Heart left ventricle (tissue), 16 donors: Measurements from ENCODE around the gene ROCK2. TPM values are rescaled to one million over a fixed set of nuclear protein-coding genes. Genes with fewer than 3 reads are reported as not detected.

ENCODE experiments used
- ATAC-seq, 4 donors: fragments of 200-7000 bp; cut with Tn5 transposase; one replicate each; pipeline ENCODE4 v1.9.1; 2020 to 2022; ENCODE audit warnings: moderate library complexity in 4 of 4, mild to moderate bottlenecking in 3 of 4, moderate number of reproducible peaks in 1 of 4
- DNase-seq, 5 donors: peaks; one replicate each; pipeline ENCODE4 v3.0.0-alpha.2; 2020
- H3K27ac ChIP-seq, 12 donors: fragments of 200-600 bp; sonication (generic) in 4 of 12; one replicate each; pipeline versions ENCODE4 v1.5.0 to v1.8.0; 2016 to 2022; ENCODE audit warnings: mild to moderate bottlenecking in 2 of 12
- H3K27me3 ChIP-seq, 9 donors: fragments of 200-600 bp; sonication (generic) in 2 of 9; one replicate each; pipeline versions ENCODE4 v1.5.1 to v1.8.0; 2016 to 2022; ENCODE audit warnings: mild to moderate bottlenecking in 3 of 9
- H3K36me3 ChIP-seq, 9 donors: fragments of 200-600 bp; sonication (generic) in 2 of 9; one replicate each; pipeline versions ENCODE4 v1.5.0 to v1.8.0; 2018 to 2022; ENCODE audit warnings: mild to moderate bottlenecking in 2 of 9
- H3K4me1 ChIP-seq, 12 donors: fragments of 200-600 bp; sonication (generic) in 4 of 12; one replicate each; pipeline versions ENCODE4 v1.5.0 to v1.8.0; 2016 to 2022; ENCODE audit warnings: mild to moderate bottlenecking in 3 of 12
- H3K4me3 ChIP-seq, 12 donors: fragments of 200-600 bp; sonication (generic) in 4 of 12; one replicate each; pipeline versions ENCODE4 v1.5.0 to v1.8.0; 2017 to 2022; ENCODE audit warnings: mild to moderate bottlenecking in 9 of 12, moderate library complexity in 4 of 12
- H3K9me3 ChIP-seq, 12 donors: fragments of 200-600 bp; sonication (generic) in 4 of 12; one replicate each; pipeline versions ENCODE4 v1.5.0 to v1.8.0; 2016 to 2022; ENCODE audit warnings: mild to moderate bottlenecking in 1 of 12
- POLR2A ChIP-seq, 2 donors: fragments of 450-650 bp; IDR thresholded peaks; one replicate each; pipeline ENCODE4 v1.6.1; 2017; ENCODE audit warnings: antibody characterized with exemption in 2 of 2, mild to moderate bottlenecking in 2 of 2, moderate library complexity in 2 of 2
- WGBS, 4 donors: extraction: QIAGEN DNeasy Blood & Tissue Kit in 2 of 4; methylation state at CpG; one replicate each; pipeline versions ENCODE4 v1.1.5 to v1.1.7; 2013 to 2018; 5-methylcytosine and 5-hydroxymethylcytosine counted together
- intact Hi-C, 10 donors: fragments of 100-400 bp; cut with DNase I; formaldehyde crosslinking; loops; one replicate each; pipeline versions ENCODE4 v1.11.1 to v1.14.2; 2022
- polyA plus RNA-seq, 2 donors: library from polyadenylated mRNA; stranded (reverse); fragments of 200-250 nt; gene quantifications; one replicate each; pipeline ENCODE4 v1.2.3, GENCODE V29; 2013
- total RNA-seq, 9 donors: library from RNA; depleted of rRNA in 2 of 9; stranded (reverse); fragments of >200 nt in 2 of 9; fragmentation: NEBNext Ultra II Directional in 3 of 9; extraction: Animal tissue kit (Norgen Biotek cat#: 25700) in 3 of 9; gene quantifications; one replicate each; pipeline versions ENCODE4 v1.1.0 to v1.2.4, GENCODE V29; 2016 to 2023
- TF ChIP-seq, protein P1 (sequence below), 12 donors: fragments of 200-600 bp; sonication (generic) in 4 of 12; IDR thresholded peaks; one replicate each; pipeline versions ENCODE4 v1.5.0 to v1.8.0; 2018 to 2022; ENCODE audit warnings: antibody characterized with exemption in 12 of 12, mild to moderate bottlenecking in 5 of 12
- donor health status: ischemic (EF 13 %, LVEDD 7.1; RV severe dilation, severe dysfunction).
- donor health status: healthy with polysubstance abuse.
- donor health status: DM: no; HTN: yes; CAD: no.
- donor health status: DM: no; HTN: no; CAD: no.
- donor health status: ischemic (EF 25% LVEDD 6.9; RV normal size, moderate dysfunction).
- donor health status: ischemic (EF 25% LVEDD 5.7; RV mildly dilated, moderate dysfunction).
- donor health status: healthy.
- donor health status: DM: yes; HTN: yes; CAD: no.
- donor health status: ischemic (EF 35%, LVEDD 5.7; RV mildly dilated, moderate dysfunction).
- donor health status: nonischemic (EF 11% LVEDD 7.7; RV severe dilation, severe dysfunction).
- donor health status: DM: yes; HTN: yes; CAD: no.
- donor health status: PGD.
- donor health status: ischemic (EF 29% LVEDD 5.4; RV normal size, mild dysfunction).
- donor health status: nonischemic (EF 23%, LVEDD 6.1; RV moderate dilation, normal function).

Gene ROCK2
- total and polyA plus RNA-seq, 11 donors, result 6.1 to 44.3 (median 38.0) TPM

DNA sequence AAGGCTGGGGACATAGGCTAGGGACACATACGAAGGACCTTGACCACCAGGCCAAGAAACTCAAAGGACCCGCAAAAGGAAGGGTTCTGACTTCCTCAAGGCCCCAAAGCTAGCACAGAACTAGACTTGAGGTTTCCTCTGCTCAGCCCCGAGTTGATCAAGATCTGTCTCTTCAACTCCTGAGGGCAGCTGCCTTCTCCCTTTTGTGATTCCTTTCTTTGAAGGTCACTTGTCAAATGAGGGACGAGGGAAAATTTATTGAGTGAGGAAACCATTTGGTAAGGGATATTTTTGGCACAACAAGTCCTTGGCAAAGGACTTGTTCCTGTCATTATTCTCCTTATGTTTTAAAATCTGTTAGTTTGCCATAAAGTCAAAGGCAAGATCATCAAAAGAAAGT, 12.3 kb upstream of the ROCK2 start:
- Histone ChIP-seq H3K27me3 (no peaks in the 10 kb centered on the region), H3K4me1 (peaks cover 0 to 13% (median 8%) of the 10 kb centered on the region in 12 donors), H3K36me3 (no peaks in the 10 kb centered on the region), H3K27ac (no peak overlapping the region), H3K9me3 (no peaks in the 10 kb centered on the region), H3K4me3 (no peak overlapping the region)
- ATAC-seq (no peak), DNase-seq (no peak)
- WGBS, 4 donors, result 44 to 52% (median 50%) methylated on average over 4 of the region's 4 CpGs
- TF ChIP-seq, protein P1, sequence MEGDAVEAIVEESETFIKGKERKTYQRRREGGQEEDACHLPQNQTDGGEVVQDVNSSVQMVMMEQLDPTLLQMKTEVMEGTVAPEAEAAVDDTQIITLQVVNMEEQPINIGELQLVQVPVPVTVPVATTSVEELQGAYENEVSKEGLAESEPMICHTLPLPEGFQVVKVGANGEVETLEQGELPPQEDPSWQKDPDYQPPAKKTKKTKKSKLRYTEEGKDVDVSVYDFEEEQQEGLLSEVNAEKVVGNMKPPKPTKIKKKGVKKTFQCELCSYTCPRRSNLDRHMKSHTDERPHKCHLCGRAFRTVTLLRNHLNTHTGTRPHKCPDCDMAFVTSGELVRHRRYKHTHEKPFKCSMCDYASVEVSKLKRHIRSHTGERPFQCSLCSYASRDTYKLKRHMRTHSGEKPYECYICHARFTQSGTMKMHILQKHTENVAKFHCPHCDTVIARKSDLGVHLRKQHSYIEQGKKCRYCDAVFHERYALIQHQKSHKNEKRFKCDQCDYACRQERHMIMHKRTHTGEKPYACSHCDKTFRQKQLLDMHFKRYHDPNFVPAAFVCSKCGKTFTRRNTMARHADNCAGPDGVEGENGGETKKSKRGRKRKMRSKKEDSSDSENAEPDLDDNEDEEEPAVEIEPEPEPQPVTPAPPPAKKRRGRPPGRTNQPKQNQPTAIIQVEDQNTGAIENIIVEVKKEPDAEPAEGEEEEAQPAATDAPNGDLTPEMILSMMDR (IDR thresholded peaks at IDR 0.05), result no peak
- TF ChIP-seq POLR2A (IDR thresholded peaks at IDR 0.05), result no peak
- intact Hi-C loops, result no loop called here

DNA sequence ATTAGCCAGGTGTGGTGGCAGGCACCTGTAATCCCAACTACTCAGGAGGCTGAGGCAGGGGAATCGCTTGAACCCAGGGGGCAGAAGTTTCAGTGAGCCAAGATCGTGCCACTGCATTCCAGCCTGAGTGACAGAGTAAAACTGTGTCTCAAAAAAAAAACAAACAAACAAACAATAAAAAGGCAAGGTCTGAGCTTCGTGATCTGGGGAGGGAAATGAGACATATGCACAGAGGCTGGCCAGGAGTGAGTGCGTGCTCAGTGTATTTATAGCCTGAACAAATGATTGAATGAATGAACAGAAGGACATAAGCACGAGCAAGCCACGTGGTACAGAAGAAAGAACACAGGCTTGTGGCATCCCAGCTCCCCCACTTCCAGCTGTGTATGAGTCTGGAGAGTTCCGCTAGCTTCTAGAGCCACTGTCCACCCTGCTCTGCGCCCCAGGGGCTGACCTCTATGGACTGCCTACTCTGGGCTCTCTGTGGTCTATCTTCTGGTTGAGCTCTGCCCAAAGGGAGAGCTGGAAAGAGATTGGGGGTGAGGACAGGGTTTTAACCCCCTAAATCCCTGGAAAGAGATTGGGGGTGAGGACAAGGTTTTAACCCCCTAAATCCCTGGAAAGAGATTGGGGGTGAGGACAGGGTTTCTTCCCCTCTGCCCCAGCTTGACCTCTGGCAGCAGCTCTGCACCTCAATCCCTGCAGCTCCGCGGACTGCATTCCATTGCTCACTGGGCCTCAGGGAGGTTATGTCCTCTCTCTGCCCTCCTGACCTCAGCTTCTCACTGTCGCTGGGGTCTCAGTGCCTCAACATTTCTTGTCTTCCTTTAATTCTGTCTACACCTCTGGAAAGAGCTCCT, 11.0 kb upstream of the ROCK2 start:
- intact Hi-C loops, result no loop called here

DNA sequence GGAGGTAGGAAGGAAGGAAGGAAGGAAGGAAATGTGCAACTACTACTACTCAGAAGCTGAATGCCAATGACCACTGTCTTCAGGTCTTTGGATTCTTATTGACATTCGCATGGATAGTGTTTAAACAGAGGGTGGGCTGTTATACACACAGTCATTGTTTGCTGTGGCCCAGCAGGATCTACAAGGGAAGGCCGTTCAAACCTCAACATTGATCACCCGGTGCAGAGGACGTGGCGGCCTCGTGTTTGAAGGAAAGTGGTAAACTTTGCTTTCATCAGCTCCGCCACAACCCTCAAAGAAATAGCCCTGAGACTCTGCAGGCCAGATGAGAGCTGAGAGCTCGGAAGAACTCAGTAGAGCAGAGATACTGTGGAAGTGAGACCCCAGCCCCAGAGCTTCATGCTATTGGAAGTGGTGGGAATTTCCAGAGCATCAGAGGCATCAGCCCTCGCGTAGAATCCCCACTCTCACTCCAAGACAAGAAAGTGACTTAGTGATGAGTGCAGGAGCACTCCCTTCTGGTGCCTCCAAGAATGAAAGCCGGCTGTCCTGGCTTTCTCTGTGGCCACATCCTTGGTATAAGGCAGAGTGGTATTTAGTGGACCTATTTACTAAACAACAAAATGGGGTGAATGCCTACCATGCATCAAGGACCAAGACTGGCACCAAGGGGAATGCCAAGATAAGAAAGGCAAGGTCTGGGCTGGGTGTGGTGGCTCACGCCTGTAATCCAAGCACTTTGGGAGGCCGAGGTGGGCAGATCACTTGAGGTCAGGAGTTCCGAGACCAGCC, 10.1 kb upstream of the ROCK2 start:
- DNase-seq, result no peak
- intact Hi-C loops, result no loop called here
- H3K9me3 ChIP-seq, result no peaks in the 10 kb centered on the region
- no peak for ATAC-seq
- TF ChIP-seq, protein P1 (IDR thresholded peaks at IDR 0.05), result no peak
- TF ChIP-seq POLR2A (IDR thresholded peaks at IDR 0.05), result no peak
- H3K4me1 ChIP-seq, result peaks cover 0 to 13% (median 8%) of the 10 kb centered on the region in 12 donors
- no peaks in the 10 kb centered on the region for H3K27me3 ChIP-seq
- H3K36me3 ChIP-seq, result no peaks in the 10 kb centered on the region
- H3K4me3 ChIP-seq, result no peak overlapping the region
- no peak overlapping the region for H3K27ac ChIP-seq
- 90 to 93% (median 91%) methylated on average over 14 of the region's 14 CpGs for WGBS, 4 donors

More for the DNA sequence above, 11.0 kb upstream of the ROCK2 start:
- TF ChIP-seq, protein P1 (IDR thresholded peaks at IDR 0.05), result no peak
- DNase-seq, result no peak
- Histone ChIP-seq H3K4me1 (peaks cover 0 to 13% (median 8%) of the 10 kb centered on the region in 12 donors), H3K36me3 (no peaks in the 10 kb centered on the region), H3K27ac (no peak overlapping the region), H3K9me3 (no peaks in the 10 kb centered on the region), H3K4me3 (no peak overlapping the region), H3K27me3 (no peaks in the 10 kb centered on the region)
- WGBS, 4 donors, result 88 to 91% (median 91%) methylated on average over 11 of the region's 11 CpGs
- no peak for ATAC-seq
